MM.1S (cell line): ENCODE data around the gene EZH2.

Experiments
- CTCF ChIP-seq: fragments of 300-600 bp; sonication (generic); IDR thresholded peaks from 2 replicates; pipeline ENCODE4 v1.5.1; 2016; ENCODE audit warnings: antibody characterized with exemption, low read length, mixed read lengths
- EZH2phosphoT487 ChIP-seq: fragments of 300-600 bp; sonication (generic); IDR thresholded peaks from 2 replicates; pipeline ENCODE4 v1.6.1; 2018; ENCODE audit warnings: antibody characterized with exemption, low read length

GRCh38 chr7:148835854-148836253 lies 48.2 kb downstream of the EZH2 start:
- no peak for TF ChIP-seq CTCF
- TF ChIP-seq EZH2phosphoT487, result no peak
